GM12874 (cell line): ENCODE measurements around the gene NIT1.

Experiments
- CTCF ChIP-seq: IDR thresholded peaks from 2 replicates; pipeline ENCODE4 v1.5.1; 2011; ENCODE audit warnings: low read depth, mild to moderate bottlenecking, control low read depth, low read length, moderate library complexity; ENCODE audit not compliant: insufficient read depth

Gene NIT1

GRCh38 chr1:161165742-161166668 lies 48.1 kb downstream of the NIT1 start, which contains the start of gene PPOX:
Gene PPOX, plus strand, starts transcription at chr1:161166426. Its CDS starts 422 bp downstream, at chr1:161166848.
- TF ChIP-seq CTCF = peak; percentile 67

- TF ChIP-seq CTCF = no peak
These were observed 49.0 kb downstream of the NIT1 start for GRCh38 chr1:161166669-161167548.

GRCh38 chr1:161168906-161169305 lies 51.0 kb downstream of the NIT1 start:
- no peak for TF ChIP-seq CTCF
